Muscle of arm (tissue), 14 donors: ENCODE data around the gene IFIT1B. TPM values are rescaled to one million over a fixed set of nuclear protein-coding genes. Genes with fewer than 3 reads are reported as not detected.
"Not testable (repeated sequence)": the region's sequence is repeated elsewhere in the genome, so short reads cannot be mapped to it uniquely, and the experiment has no call there.

Experiments
- DNase-seq: peaks from one replicate; pipeline ENCODE4 v3.0.0-alpha.2; 2013
- long read RNA-seq, 11 donors: transcript quantifications; one replicate each; lab custom pipeline, GENCODE V29; 2026
- polyA plus RNA-seq, 12 donors: library from polyadenylated mRNA; unstranded; fragments of 120-200 nt; gene quantifications; one replicate each; pipeline ENCODE4 v1.2.1, GENCODE V29; 2013; ENCODE audit not compliant: insufficient read length in 12 of 12

Gene IFIT1B
- 1 to 10 TPM in 1 of 12 donors, under 1 TPM in 8, not detected in 3; 0.13 to 1.0 (median 0.23) TPM for polyA plus RNA-seq
- long read RNA-seq, donor 1: 0 reads
- long read RNA-seq, donor 2: 0 reads
- long read RNA-seq, donor 3: 0 reads
- long read RNA-seq, donor 4: 0 reads
- long read RNA-seq, donor 5: 0 reads
- long read RNA-seq, donor 6: 0 reads
- long read RNA-seq, donor 7: 0 reads
- long read RNA-seq, donor 8, partial matches to known transcripts: 0 of 1 reads
- long read RNA-seq, donor 8, other reads (novel, unspliced or antisense): 0 of 1 reads
- long read RNA-seq, donor 9: 0 reads
- long read RNA-seq, donor 10: 0 reads
- long read RNA-seq, donor 11: 0 reads

- no peak for DNase-seq
Measured at GRCh38 chr10:89377705-89378637, at the start of gene IFIT1B. Gene IFIT1B, plus strand, starts transcription at chr10:89378056. Its CDS starts 80 bp downstream, at chr10:89378136.

- DNase-seq: no peak
Measured at GRCh38 chr10:89329151-89329550, 48.7 kb upstream of the IFIT1B start.

GRCh38 chr10:89330014-89330413, 47.8 kb upstream of the IFIT1B start:
- DNase-seq: not testable (repeated sequence)

GRCh38 chr10:89330537-89331212, 47.2 kb upstream of the IFIT1B start:
- no peak for DNase-seq

GRCh38 chr10:89331487-89332122, 46.3 kb upstream of the IFIT1B start:
- not testable (repeated sequence) for DNase-seq

- peak; percentile 80 for DNase-seq
Measured at GRCh38 chr10:89332123-89332633, 45.7 kb upstream of the IFIT1B start.

GRCh38 chr10:89335226-89335625, 42.6 kb upstream of the IFIT1B start:
- no peak for DNase-seq

GRCh38 chr10:89336241-89336640, 41.6 kb upstream of the IFIT1B start:
- no peak for DNase-seq

- no peak for DNase-seq
Measured at GRCh38 chr10:89337484-89337883, 40.4 kb upstream of the IFIT1B start.

GRCh38 chr10:89338713-89339112, 39.1 kb upstream of the IFIT1B start:
- no peak for DNase-seq

GRCh38 chr10:89339875-89340274, 38.0 kb upstream of the IFIT1B start:
- DNase-seq: no peak

GRCh38 chr10:89341649-89342048, 36.2 kb upstream of the IFIT1B start:
- DNase-seq: no peak

GRCh38 chr10:89342206-89342958, 35.5 kb upstream of the IFIT1B start:
- no peak for DNase-seq

GRCh38 chr10:89343089-89343767, 34.6 kb upstream of the IFIT1B start:
- DNase-seq: no peak

- DNase-seq: no peak
Measured at GRCh38 chr10:89344156-89344555, 33.7 kb upstream of the IFIT1B start.

GRCh38 chr10:89345367-89346000, 32.4 kb upstream of the IFIT1B start:
- no peak for DNase-seq

- DNase-seq: peak; percentile 30
Measured at GRCh38 chr10:89346405-89347254, 31.2 kb upstream of the IFIT1B start.

- peak; percentile 62 for DNase-seq
Measured at GRCh38 chr10:89347701-89348457, 30.0 kb upstream of the IFIT1B start.
